ENCODE measurements around the gene NDFIP2.

The NDFIP2 gene

GRCh38 chr13:79491715-79492114 lies 10.8 kb downstream of the NDFIP2 start:
- H3K27ac ChIP-seq, result no peak overlapping the region
- no peak for DNase-seq (ENCODE audit: low spot score)
- H3K4me3 ChIP-seq, result no peak overlapping the region
- TF ChIP-seq, protein P1, sequence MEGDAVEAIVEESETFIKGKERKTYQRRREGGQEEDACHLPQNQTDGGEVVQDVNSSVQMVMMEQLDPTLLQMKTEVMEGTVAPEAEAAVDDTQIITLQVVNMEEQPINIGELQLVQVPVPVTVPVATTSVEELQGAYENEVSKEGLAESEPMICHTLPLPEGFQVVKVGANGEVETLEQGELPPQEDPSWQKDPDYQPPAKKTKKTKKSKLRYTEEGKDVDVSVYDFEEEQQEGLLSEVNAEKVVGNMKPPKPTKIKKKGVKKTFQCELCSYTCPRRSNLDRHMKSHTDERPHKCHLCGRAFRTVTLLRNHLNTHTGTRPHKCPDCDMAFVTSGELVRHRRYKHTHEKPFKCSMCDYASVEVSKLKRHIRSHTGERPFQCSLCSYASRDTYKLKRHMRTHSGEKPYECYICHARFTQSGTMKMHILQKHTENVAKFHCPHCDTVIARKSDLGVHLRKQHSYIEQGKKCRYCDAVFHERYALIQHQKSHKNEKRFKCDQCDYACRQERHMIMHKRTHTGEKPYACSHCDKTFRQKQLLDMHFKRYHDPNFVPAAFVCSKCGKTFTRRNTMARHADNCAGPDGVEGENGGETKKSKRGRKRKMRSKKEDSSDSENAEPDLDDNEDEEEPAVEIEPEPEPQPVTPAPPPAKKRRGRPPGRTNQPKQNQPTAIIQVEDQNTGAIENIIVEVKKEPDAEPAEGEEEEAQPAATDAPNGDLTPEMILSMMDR (IDR thresholded peaks at IDR 0.05), result no peak

- Histone ChIP-seq H3K4me3 (no peak overlapping the region), H3K27ac (no peak overlapping the region)
- TF ChIP-seq, protein P1 (IDR thresholded peaks at IDR 0.05), result no peak
- no peak for DNase-seq (ENCODE audit: low spot score)
Measured at GRCh38 chr13:79492313-79492798, 11.4 kb downstream of the NDFIP2 start.

- Histone ChIP-seq H3K4me3 (no peak overlapping the region), H3K27ac (no peak overlapping the region)
- no peak for DNase-seq (ENCODE audit: low spot score)
- TF ChIP-seq, protein P1 (IDR thresholded peaks at IDR 0.05), result no peak
Measured at GRCh38 chr13:79492918-79493594, 12.1 kb downstream of the NDFIP2 start.

- Histone ChIP-seq H3K4me3 (no peak overlapping the region), H3K27ac (no peak overlapping the region)
- TF ChIP-seq, protein P1 (IDR thresholded peaks at IDR 0.05), result no peak
- no peak for DNase-seq (ENCODE audit: low spot score)
Measured at GRCh38 chr13:79496188-79496587, 15.2 kb downstream of the NDFIP2 start.

DNA sequence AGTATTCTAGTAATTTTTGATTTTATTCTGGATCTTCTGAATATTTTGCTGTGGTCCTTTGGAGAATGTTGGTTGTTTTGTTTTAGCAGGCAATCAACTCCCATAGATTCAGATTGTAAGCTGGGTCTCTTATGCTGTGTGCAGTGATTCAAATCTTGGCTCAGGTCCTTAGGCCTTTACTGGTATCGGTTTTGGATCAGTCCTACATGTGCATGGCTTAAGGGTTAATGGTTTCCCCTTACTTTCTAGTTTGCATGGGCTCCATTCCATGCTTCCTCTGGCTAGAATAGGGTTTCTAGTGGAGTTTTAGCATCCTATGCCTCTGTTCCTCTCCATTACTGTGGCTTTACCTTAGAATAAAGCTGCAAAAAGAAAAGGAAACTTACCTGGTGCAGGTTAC lies 16.1 kb downstream of the NDFIP2 start:
- TF ChIP-seq, protein P1 (IDR thresholded peaks at IDR 0.05), result no peak
- no peak for DNase-seq (ENCODE audit: low spot score)
- no peak overlapping the region for H3K27ac ChIP-seq
- H3K4me3 ChIP-seq, result no peak overlapping the region

DNA sequence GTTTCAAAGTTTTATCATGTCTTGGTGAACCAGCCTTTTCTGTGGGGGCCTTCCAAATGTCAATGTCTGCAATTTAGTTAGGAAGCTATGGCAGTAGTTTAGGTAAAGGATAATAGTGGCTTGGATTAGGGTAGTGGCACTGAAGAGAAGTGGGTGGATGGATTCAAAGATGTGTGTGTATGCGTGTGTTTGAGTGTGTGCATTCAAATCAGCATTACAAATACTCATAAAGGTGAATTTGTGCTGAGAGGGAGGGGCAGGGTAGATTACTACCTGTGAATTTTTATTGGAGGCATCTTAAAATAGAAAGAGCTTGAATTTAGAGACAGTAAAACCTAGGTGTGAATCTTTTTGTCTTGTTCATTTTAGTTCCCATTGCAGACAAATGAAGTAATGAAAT lies 16.9 kb downstream of the NDFIP2 start:
- Histone ChIP-seq H3K4me3 (no peak overlapping the region), H3K27ac (no peak overlapping the region)
- DNase-seq (ENCODE audit: low spot score), result no peak
- TF ChIP-seq, protein P1 (IDR thresholded peaks at IDR 0.05), result no peak

DNA sequence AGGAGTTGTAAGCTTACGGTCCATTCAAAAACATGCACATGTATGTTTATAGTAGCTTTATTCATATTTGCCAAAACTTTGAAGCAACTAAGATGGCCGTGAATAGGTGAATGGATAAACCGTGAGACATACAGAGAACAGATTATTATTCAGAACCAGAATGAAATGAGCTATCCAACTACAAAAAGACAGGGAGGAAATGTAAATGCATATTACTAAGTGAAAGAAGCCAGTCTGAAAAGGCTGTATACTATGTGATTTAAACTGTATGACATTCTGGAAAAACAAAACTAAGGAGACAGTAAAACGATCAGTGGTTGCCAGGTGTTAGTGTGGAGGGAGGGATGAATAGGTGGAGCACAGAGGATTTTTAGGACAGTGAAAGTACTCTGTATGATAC lies 19.9 kb downstream of the NDFIP2 start:
- no peak for DNase-seq (ENCODE audit: low spot score)
- no peak overlapping the region for H3K4me3 ChIP-seq
- TF ChIP-seq, protein P1 (IDR thresholded peaks at IDR 0.05), result no peak
- no peak overlapping the region for H3K27ac ChIP-seq

Data from coronary artery (tissue), 2 donors.